Upper lobe of right lung (tissue), 1 donor: ENCODE data around the gene REEP1. TPM values are rescaled to one million over a fixed set of nuclear protein-coding genes. Genes with fewer than 3 reads are reported as not detected.

Source experiments
- ATAC-seq: fragments of 200-7000 bp; cut with Tn5 transposase; one replicate; pipeline ENCODE4 v1.9.1; 2020; ENCODE audit warnings: mild to moderate bottlenecking, moderate library complexity
- DNase-seq: peaks from one replicate; pipeline ENCODE4 v3.0.0-alpha.2; 2020
- H3K27ac ChIP-seq: fragments of 200-600 bp; one replicate; pipeline ENCODE4 v1.8.0; 2022
- H3K27me3 ChIP-seq: fragments of 200-600 bp; one replicate; pipeline ENCODE4 v1.8.0; 2022; ENCODE audit warnings: mild to moderate bottlenecking
- H3K36me3 ChIP-seq: fragments of 200-600 bp; one replicate; pipeline ENCODE4 v1.8.0; 2022
- H3K4me1 ChIP-seq: fragments of 200-600 bp; one replicate; pipeline ENCODE4 v1.8.0; 2022
- H3K4me3 ChIP-seq: fragments of 200-600 bp; one replicate; pipeline ENCODE4 v1.8.0; 2022; ENCODE audit warnings: mild to moderate bottlenecking
- H3K9me3 ChIP-seq: fragments of 200-600 bp; one replicate; pipeline ENCODE4 v1.8.0; 2022
- CTCF ChIP-seq: fragments of 200-600 bp; IDR thresholded peaks from one replicate; pipeline ENCODE4 v1.8.0; 2022; ENCODE audit warnings: antibody characterized with exemption
- intact Hi-C: fragments of 100-400 bp; cut with DNase I; formaldehyde crosslinking; loops from one replicate; pipeline ENCODE4 v1.11.0; 2022
- total RNA-seq: library from RNA; stranded (reverse); fragmentation: NEBNext Ultra II Directional; extraction: Animal tissue kit (Norgen Biotek cat#: 25700); gene quantifications from one replicate; pipeline ENCODE4 v1.2.1, GENCODE V29; 2021
- donor health status: DM: no; HTN: yes; CAD: no; lungs with severe emphysema.

Gene REEP1
- total RNA-seq, 1 donor from 2014 or later, result 7.8 TPM

- Histone ChIP-seq H3K9me3 (no peaks in the 10 kb centered on the region), H3K27me3 (no peaks in the 10 kb centered on the region), H3K4me1 (no peaks in the 10 kb centered on the region), H3K36me3 (no peaks in the 10 kb centered on the region), H3K4me3 (no peak overlapping the region), H3K27ac (no peak overlapping the region)
- intact Hi-C loops, result no loop called here
- ATAC-seq, result no peak
- TF ChIP-seq CTCF, result no peak
- DNase-seq, result no peak
Measured at GRCh38 chr2:86313341-86313740, 24.1 kb downstream of the REEP1 start.

- Histone ChIP-seq H3K4me3 (no peak overlapping the region), H3K36me3 (no peaks in the 10 kb centered on the region), H3K4me1 (no peaks in the 10 kb centered on the region), H3K27me3 (no peaks in the 10 kb centered on the region), H3K9me3 (no peaks in the 10 kb centered on the region), H3K27ac (no peak overlapping the region)
- TF ChIP-seq CTCF, result no peak
- intact Hi-C loops, result no loop called here
- no peak for DNase-seq
- ATAC-seq, result no peak
Measured at GRCh38 chr2:86311879-86312278, 25.5 kb downstream of the REEP1 start.

- H3K4me3 ChIP-seq, result no peak overlapping the region
- H3K27ac ChIP-seq, result no peak overlapping the region
- intact Hi-C loops, result no loop called here
- H3K4me1 ChIP-seq, result no peaks in the 10 kb centered on the region
- no peak for TF ChIP-seq CTCF
- no peaks in the 10 kb centered on the region for H3K9me3 ChIP-seq
- DNase-seq (no peak), ATAC-seq (no peak)
- no peaks in the 10 kb centered on the region for H3K36me3 ChIP-seq
- no peaks in the 10 kb centered on the region for H3K27me3 ChIP-seq
Measured at GRCh38 chr2:86309966-86310365, 27.5 kb downstream of the REEP1 start.

- no peak for TF ChIP-seq CTCF
- no peaks in the 10 kb centered on the region for H3K9me3 ChIP-seq
- no peak overlapping the region for H3K27ac ChIP-seq
- H3K36me3 ChIP-seq, result no peaks in the 10 kb centered on the region
- ATAC-seq (no peak), DNase-seq (no peak)
- no peak overlapping the region for H3K4me3 ChIP-seq
- H3K27me3 ChIP-seq, result no peaks in the 10 kb centered on the region
- intact Hi-C loops, result no loop called here
- no peaks in the 10 kb centered on the region for H3K4me1 ChIP-seq
Measured at GRCh38 chr2:86308984-86309695, 28.3 kb downstream of the REEP1 start.

- TF ChIP-seq CTCF, result no peak
- no peaks in the 10 kb centered on the region for H3K36me3 ChIP-seq
- no peaks in the 10 kb centered on the region for H3K9me3 ChIP-seq
- no peak for ATAC-seq
- intact Hi-C loops, result no loop called here
- H3K27me3 ChIP-seq, result no peaks in the 10 kb centered on the region
- no peak overlapping the region for H3K27ac ChIP-seq
- DNase-seq, result peak; percentile 11
- H3K4me3 ChIP-seq, result no peak overlapping the region
- no peaks in the 10 kb centered on the region for H3K4me1 ChIP-seq
Measured at GRCh38 chr2:86308356-86308755, 29.1 kb downstream of the REEP1 start.

- intact Hi-C loops, result no loop called here
- Histone ChIP-seq H3K4me1 (no peaks in the 10 kb centered on the region), H3K27ac (no peak overlapping the region), H3K9me3 (no peaks in the 10 kb centered on the region), H3K4me3 (no peak overlapping the region), H3K27me3 (no peaks in the 10 kb centered on the region), H3K36me3 (no peaks in the 10 kb centered on the region)
- TF ChIP-seq CTCF, result no peak
- no peak for ATAC-seq
- peak; percentile 13 for DNase-seq
Measured at GRCh38 chr2:86307431-86307830, 30.0 kb downstream of the REEP1 start.
